NCI-H524 (cell line): ENCODE measurements around the gene GLCCI1.

Experiments used
- DNase-seq, 2 experiments: peaks; one replicate each; lab custom pipeline; 2025; lab: John Stamatoyannopoulos, UW

GLCCI1 gene

DNA sequence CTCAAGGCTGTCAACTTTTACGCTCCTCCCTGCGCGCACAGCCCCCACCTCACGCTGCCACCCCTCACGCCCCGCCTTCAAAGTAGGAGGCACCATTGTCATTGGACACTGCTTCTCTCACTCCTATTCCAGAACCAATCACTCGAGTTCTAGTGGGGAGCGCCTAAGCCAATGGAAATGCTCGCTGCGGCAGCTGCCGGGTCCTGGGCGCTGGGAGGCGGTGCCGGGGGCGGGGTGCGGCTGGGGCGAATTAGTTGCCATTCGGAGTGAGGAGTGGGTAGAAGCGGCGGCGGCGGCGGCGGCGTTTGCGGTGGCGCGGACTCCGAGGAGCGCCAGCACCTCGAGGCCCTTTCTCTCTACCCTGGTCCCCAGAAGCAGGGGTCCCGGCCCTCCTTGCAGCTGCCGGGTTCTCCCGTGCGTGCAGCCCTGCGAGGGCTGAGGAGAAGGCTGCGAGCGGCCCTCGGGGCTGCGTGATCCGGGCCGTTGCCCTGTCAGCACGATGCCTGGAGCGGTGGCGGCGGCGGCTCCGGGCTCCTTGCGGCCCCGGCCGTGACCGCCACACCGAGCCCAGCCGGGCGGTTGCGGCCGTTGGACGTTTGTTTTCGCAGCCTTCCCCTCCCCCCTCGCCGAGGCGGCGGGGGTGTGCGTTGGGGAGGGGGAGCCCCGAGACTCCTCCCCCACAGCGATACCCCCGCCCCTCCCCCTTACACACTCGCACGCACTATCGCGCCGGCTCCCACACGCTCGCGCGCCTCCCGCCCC is at the start of gene GLCCI1:
GLCCI1 (plus strand) TSS at position 253 of the 762 bp plus-strand sequence. CDS start 555 bp downstream, outside the sequence.
- DNase-seq = peak; percentile 95 to 96

DNA sequence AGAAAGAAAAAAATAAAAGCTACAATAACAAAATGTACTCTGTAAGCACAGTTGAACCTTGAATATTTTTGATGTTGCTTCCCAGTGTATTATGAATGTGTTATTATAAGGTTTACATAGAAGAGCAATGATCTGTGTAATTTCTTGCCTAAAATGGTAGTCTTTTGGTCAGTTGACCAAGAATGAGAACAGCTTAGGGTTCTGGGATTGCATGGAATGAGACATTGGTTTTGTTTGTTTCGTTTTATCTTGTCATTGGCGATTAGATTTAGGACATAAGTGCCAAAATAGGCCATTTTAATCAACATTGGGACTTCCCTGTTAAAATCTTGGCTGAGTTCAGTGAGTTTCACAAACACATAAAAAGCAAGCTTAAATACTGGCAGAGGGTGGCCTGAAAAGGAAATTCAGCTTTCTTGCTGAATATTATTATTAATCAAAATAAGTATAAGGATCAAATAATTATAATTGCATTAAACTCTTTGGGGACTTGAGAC is 49.1 kb upstream of the GLCCI1 start:
- DNase-seq = no peak

DNA sequence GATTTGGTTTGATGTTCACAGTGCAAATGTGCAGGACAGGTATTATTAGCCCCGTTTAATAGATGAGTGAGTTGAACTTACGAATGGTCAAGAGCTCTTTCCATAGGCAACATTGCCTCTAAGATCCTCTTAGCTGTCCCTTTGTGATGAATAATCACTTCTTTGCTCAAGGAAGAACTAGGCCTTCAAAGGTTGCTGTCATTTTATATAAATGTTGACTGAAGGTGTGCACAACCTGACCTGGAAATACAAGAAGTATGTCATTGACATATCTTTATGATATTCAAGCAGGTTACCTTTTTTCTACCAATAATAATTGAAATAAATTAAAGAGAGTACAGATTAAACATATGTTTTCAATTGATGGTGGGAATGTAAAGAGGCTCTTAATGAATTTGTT is 48.5 kb upstream of the GLCCI1 start:
- no peak for DNase-seq

DNA sequence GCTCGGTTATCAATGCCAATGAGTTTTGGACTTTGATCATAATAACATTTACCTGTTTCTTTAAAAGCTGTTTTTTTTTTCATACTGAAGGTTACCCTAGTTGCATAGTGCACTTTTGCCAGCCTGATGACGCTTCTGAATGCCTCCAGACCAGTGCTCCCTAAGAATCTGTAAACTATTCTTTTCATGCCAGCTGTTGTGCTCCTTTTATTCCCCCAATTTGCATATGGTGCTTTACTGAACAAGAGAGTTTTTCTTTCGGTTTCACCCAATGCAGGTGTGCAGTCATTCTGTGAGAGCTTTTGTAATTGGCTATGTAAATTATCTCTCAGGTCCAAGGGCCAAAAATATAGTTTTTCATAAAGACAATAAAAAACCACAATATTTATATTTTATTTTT is 48.1 kb upstream of the GLCCI1 start:
- DNase-seq = no peak

DNA sequence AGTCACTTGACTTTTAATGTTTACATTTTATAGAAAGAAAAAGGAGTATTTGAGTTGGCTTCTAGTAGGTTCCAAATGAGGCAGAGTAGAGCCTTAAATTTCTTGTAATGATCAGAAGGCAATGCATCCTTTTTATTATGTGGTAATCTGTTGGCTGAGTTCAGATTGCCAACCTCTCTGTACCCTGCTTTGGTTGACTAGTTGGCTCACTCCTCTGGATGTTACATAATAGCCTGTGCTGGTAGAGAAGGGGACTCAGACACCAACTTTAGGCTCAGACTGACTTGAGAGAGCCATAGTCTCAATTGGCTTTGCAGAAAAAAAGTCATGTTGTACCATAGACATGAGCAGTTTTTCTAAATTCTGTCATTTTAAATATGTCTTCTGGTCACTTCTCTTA is 46.8 kb upstream of the GLCCI1 start:
- DNase-seq = no peak

DNA sequence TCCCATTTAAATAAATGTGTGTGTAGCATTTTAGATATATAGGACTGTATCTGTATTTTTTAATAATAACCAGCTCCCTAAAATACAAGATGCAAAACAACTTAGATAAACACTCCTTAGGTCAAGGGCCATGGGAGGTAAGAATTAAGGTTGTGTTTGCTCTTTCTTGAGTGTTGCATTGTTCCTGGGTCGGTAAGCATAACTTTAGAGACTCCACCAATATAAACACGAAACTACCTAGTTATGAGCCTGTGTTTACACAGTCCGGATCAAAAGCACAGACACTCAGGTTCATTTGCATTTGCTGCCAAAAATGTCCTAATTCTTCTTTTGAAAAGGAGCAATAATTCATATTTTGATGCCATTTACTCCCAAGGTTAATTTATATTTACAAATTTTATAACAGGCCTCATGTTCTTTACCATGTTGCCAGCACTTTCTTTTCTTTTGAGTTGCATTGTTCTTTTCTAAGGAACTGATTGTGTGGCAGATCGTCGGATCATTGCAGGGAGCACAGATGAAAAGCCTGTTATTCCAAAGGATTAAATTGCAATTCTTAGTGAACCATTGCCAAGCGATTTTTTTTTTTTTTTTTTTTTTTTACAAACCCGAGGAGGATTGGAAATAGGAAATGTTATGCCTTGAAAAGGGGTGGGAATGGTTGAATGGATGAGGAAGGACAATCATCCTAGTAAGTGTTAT is 45.8 kb upstream of the GLCCI1 start:
- DNase-seq = peak in 1 of 2 experiments; percentile 2

DNA sequence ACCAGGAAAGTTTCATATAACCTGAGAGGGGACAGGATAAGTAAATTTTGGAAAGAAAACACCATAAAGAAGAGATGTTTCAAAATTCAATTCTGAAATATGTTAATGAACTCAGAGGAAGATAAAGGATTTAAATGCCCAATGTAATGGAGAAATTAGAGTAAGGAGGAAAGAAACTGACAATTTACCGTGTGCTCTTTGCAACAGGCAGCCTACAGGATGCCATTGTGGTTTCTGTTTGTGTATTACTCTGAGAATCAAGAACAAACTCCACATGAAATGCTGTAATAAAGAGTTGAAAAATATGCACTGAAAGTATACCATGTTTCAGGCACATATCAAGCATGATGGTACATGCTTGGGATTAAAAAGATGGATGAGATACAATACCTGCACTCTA is 44.8 kb upstream of the GLCCI1 start:
- no peak for DNase-seq

DNA sequence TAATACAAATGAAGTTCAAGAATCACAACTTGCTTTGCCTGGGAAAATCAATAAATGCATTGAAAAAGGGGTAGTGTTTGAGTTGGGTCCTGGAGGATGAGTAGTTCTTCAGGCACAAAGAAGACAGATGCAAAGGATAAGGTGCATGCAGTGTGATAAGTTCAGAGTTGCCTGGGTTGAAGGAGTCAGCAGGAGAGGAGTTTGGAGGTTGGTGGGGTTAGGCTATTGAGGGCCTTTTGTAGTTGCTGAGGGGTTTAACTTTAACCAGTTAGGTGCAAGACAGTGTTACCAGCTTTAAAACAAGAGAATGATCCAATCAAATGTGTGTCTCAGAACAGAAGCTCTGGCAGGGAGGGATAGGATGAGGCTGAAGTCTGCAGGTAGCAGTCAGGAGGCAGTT is 44.3 kb upstream of the GLCCI1 start:
- DNase-seq = no peak

DNA sequence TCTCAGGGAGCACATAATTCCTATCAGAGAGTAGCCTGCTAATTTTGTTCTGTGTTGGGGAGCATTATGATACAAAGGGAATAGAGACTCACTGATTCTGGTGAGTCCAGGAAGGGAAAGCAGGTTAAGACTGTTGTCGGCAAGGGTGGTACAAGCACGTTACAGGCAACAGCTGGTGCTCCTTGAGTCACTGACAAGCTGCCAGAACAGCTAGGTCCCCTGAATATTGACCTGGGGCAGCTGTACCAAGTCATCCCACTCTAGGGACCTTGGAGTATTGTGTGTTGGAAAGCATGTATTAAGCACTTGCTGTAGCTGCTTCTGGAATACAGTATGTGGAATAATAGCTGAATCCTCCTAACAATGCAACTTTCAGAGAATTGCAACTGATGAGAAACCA is 37.0 kb upstream of the GLCCI1 start:
- DNase-seq = peak; percentile 76 to 91

DNA sequence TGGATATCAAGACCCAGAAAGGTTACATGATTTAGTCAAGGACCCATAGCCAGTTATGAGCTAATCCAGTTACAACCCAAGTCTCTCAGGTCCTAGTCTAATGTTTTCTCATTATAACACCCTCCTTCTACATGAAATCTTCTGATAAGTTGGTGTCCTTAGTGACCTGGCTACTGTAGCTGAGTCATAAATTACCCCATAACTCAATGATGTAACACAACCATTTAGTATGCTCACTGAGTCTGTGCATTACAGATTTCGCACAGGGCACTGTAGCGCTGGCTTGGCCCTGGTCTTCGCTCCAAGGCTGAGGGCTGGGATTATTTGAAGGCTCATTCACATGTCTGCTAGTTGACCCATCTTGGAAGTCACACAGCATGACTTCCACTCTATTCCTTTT is 36.0 kb upstream of the GLCCI1 start:
- no peak for DNase-seq

DNA sequence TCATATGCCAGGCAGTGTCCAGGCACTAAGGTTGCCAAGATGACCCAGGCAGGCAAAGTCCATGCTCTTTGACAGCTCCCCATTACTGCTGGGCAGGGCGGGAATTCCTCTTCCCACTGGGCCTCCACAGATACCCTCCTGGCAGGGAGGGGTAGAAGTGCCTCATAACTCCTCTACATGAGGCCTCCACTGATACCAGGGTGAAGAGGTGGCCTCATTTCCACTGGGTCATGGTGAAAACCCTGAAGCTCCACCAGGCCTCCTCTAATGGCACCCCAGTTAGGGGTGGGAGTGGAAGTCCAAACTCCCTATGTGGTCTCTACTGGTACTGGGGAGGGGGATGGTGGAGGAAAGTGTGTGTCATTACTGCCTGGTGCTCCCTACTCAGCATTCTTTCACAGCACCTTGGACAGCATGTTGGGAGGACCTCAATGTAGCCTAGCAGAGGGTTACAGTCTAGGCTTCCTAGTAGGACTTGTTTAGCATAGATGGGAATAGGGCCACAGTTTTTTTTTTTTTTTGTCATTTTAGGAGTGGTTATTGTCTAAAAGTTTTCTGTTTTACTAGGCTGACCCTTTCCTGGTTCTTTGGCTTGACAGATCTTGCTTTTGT is 34.6 kb upstream of the GLCCI1 start:
- no peak for DNase-seq

DNA sequence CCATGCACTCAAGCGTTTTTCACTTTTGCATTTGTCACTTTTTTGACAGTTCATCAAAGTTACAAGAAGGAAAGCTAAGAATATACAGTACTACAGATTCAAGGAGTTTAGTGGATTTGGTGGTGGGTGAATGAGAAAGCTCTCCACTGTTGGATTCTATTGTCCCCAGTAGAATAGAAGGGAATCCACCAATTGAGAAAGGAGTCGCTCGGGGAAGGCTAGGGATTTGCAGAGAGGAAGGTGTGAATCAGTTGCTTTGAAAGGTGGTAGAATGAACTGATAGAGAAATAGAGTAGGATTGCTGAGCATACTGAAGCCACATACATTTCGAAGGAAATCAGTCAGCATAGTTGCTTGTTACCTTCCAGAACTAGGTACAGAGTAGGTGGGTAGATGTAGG is 33.7 kb upstream of the GLCCI1 start:
- DNase-seq = no peak

DNA sequence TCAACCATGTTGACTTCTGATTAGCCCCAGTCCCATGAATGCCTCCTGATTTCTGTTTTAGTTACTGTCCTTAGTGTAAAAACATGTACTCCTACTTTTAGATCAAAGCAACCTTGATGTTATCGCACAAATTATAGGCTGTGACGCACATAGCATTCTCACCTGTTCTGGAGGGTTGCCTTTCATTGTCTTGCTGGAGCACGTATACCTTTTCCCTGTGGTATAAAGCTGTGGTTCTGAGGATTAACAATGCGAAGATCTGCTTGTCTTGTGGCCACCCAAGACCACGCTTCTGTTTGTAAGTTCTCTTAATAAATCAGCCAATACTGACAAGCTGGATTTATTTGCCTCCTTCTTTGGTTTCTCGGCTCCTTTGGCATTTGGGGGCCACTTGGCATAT is 30.1 kb upstream of the GLCCI1 start:
- no peak for DNase-seq

DNA sequence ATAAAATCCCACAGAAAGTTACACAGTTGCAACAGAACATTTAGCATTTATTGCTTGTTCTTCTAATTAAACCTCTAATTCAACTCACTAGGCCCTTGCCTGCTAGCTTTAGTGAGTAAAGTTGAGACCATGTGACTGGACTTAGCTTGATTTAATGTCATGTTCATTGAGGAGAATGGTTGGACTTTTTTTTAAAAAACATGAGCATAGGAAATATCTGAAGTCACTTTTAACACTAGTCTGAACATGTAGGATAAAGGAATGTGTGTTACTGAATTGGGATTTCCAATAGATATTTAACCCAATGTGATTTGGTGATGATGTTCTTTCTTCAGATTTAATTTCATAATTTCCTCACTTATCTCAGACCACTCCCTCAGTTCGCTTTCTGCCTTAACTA is 24.6 kb upstream of the GLCCI1 start:
- no peak for DNase-seq

DNA sequence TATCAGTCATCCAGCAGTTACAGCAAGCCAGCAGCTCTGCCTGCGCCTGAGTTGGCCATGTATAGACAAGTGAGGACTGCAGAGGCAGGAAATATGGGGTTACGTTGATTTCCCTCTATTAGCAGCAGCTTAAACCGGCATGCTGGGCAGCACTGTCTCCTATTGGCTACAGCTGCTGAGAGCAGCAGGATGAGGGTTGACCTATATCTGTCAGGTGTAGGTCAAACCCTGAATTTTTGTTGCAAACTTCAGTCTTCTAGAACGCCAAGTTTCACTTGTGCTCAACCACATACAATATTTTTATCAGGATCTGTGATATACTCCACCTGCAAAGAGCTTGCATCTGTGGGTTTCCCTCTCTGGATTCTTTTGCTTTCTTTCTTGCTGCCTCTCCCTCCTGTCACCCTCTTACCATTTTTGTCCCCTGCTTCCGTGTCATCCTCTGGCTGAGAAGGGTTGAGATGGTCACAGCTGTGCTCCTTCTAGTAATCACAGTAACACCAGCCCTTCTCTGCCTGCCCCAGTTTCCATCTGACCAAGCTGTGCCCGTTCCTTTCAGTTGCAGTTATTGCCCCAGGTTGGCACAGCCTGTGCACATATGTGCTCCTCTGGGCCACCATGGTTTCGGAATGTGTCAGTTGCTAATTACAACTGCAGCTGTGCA is 23.8 kb upstream of the GLCCI1 start:
- peak in 1 of 2 experiments; percentile 8 for DNase-seq

DNA sequence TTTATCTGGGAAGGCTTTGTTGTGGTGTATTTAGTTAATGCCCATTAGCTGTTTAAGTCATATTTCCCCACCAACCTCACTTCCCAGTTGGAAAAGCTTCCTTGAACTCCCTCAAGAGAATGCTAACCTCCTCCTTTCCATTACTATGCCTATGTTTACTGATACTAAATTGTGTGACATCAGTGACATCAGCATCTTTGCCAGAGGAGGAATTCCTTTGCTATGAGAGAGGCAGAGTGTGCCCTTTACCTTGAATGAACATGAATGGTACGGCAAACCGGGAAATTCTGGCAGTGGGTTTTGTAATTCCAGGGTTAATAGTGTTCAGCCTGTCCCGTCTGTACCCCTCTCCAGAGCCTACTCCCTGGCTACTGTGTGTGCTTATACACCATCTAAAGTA is 22.1 kb upstream of the GLCCI1 start:
- DNase-seq = no peak

DNA sequence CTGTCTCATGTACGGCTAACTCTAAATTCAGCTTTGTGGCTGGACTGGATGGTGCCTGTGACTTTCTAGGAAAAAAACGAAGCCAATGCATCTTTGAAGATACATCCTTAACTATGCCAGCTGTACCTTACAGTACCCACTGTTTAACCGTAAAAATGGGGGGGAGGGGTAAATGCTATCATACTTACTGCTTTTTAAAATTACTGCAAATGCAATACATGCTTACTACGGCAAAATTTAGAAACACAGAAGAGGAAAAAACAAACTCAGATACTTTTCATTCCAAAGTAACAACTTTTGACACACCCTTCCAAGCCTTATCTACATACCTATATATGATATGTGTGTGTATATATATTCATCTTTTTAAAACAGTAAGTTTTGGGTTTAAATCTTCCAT is 20.4 kb upstream of the GLCCI1 start:
- DNase-seq = no peak

DNA sequence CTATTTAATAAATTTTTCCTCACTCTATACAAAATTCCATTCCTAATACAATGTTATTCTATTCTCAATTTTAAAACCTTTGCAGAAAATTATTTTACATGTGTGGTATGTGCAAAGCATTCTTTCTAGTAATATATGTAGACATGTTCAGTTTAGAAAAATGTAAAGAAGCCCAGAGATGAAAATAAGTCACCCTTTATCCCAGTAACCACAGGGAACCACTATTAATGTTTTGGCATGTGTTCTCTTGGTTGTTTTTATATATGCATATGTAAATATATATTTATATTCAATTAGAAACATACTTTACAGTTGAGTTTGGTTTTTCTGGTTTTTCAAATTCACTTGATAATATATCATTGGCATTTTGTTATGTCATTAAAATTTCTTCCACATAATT is 14.8 kb upstream of the GLCCI1 start:
- DNase-seq = no peak

DNA sequence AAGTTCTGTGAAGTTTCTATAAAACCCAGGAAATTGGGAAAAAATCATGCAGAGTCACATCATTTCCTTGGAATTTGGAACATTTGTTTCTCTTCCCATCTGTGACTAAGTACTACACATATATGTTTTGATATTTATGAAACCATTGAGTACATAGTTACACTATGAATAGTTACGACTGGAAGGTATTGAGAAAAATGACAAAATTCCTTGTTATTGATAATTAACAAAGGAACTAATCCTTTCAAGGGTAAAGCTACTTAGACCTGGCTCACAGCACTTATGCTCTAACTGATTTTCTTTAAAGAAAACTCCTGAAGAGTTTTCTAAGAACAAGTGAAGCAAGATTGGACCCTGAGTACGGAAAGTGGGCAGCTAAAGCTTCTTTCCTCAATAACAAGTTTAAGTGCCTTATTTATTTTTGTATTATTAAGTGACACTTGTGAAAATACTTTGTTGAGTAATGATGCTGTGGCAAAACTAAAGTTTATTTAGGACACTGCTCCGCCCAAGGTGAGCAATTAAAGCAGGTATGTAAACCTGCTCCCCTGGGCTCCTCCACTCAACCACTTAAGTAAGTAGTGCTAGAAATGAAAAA is 12.0 kb upstream of the GLCCI1 start:
- no peak for DNase-seq

DNA sequence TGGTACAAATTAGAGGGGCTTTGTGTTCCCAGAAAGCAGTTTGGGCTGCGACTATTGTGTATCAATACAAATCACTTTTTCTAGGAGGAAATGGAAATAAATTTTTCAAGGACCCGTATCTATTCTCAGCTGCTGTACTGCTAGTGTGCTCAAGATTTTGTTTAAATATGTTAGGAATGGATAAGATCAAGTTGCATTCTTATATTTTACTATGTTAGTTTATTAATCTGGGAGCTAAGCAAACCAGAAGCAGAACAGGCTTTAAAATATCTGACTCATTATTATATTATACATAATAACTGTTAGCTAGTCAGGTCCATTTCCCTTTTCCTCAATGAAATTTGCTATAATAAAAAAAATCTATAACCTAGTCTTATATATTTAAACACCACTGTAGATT is 11.1 kb upstream of the GLCCI1 start:
- DNase-seq = no peak

DNA sequence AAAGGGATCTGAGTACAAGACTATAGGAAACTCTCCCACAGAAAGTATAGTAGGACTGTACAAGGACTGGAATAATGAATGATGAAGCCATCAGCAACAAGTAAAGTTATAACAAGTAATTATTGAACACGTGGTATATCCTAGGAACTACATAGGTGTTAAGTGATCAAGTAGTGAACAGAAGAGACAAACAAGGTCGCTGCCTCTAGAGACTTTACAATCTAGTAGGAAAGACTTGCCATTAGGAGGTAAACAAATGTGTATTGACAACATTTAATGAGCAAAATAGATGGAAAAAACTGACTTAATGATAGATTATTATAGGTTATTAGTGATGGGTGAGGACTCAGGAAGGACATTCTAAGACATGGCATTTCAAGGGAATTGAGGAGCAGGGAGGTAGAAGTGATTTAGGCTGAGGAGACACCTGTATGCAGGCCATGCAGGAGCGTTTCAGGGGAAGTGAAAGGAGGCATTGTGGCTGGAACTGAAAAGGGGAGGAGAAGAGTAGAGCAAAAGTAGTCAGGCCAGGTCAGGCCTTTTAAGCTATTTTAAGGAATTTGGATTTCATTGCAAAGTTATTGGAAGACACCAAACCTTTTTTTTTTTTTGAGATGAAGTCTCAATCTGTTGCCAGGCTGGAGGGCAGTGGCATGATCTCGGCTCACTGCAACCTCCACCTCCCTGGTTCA is 8.5 kb upstream of the GLCCI1 start:
- no peak for DNase-seq

DNA sequence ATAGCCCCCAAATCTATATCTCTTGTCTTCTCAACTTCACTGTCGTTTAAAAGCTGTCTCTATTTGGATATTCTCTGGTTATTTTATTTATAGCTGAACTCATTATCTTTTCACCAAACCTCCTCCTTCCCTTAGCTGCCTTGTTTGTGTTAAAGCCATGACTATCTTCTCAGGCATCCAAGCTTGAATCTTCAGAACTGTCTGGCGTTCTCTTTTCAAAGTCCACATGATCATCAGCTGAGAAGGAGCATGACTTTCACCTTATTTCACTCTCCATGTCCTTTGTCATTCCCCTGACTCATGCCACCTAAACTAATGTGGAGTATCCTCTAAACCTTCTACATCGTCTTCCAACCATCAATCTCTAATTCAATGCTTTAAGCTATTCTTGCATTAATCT is 5.7 kb upstream of the GLCCI1 start:
- no peak for DNase-seq
